ENCODE measurements around the gene RAB40B.

- TF ChIP-seq, protein P1, sequence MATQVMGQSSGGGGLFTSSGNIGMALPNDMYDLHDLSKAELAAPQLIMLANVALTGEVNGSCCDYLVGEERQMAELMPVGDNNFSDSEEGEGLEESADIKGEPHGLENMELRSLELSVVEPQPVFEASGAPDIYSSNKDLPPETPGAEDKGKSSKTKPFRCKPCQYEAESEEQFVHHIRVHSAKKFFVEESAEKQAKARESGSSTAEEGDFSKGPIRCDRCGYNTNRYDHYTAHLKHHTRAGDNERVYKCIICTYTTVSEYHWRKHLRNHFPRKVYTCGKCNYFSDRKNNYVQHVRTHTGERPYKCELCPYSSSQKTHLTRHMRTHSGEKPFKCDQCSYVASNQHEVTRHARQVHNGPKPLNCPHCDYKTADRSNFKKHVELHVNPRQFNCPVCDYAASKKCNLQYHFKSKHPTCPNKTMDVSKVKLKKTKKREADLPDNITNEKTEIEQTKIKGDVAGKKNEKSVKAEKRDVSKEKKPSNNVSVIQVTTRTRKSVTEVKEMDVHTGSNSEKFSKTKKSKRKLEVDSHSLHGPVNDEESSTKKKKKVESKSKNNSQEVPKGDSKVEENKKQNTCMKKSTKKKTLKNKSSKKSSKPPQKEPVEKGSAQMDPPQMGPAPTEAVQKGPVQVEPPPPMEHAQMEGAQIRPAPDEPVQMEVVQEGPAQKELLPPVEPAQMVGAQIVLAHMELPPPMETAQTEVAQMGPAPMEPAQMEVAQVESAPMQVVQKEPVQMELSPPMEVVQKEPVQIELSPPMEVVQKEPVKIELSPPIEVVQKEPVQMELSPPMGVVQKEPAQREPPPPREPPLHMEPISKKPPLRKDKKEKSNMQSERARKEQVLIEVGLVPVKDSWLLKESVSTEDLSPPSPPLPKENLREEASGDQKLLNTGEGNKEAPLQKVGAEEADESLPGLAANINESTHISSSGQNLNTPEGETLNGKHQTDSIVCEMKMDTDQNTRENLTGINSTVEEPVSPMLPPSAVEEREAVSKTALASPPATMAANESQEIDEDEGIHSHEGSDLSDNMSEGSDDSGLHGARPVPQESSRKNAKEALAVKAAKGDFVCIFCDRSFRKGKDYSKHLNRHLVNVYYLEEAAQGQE (IDR thresholded peaks at IDR 0.05) = no peak
- TF ChIP-seq, protein P2, sequence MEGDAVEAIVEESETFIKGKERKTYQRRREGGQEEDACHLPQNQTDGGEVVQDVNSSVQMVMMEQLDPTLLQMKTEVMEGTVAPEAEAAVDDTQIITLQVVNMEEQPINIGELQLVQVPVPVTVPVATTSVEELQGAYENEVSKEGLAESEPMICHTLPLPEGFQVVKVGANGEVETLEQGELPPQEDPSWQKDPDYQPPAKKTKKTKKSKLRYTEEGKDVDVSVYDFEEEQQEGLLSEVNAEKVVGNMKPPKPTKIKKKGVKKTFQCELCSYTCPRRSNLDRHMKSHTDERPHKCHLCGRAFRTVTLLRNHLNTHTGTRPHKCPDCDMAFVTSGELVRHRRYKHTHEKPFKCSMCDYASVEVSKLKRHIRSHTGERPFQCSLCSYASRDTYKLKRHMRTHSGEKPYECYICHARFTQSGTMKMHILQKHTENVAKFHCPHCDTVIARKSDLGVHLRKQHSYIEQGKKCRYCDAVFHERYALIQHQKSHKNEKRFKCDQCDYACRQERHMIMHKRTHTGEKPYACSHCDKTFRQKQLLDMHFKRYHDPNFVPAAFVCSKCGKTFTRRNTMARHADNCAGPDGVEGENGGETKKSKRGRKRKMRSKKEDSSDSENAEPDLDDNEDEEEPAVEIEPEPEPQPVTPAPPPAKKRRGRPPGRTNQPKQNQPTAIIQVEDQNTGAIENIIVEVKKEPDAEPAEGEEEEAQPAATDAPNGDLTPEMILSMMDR (IDR thresholded peaks at IDR 0.05; ENCODE audit: low read depth, low read length, missing input control) = no peak
- TF ChIP-seq SP1 (IDR thresholded peaks at IDR 0.05) (no peak), GABPA (IDR thresholded peaks at IDR 0.05 in 1 of 2, conservative IDR thresholded peaks at IDR 0.05 in 1 of 2) (no peak), FOXA2 (IDR thresholded peaks at IDR 0.05) (no peak), TAF1 (conservative IDR thresholded peaks at IDR 0.05) (no peak)
- TF ChIP-seq, protein P3, sequence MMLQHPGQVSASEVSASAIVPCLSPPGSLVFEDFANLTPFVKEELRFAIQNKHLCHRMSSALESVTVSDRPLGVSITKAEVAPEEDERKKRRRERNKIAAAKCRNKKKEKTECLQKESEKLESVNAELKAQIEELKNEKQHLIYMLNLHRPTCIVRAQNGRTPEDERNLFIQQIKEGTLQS (IDR thresholded peaks at IDR 0.05) = no peak
- TF ChIP-seq, protein P4, sequence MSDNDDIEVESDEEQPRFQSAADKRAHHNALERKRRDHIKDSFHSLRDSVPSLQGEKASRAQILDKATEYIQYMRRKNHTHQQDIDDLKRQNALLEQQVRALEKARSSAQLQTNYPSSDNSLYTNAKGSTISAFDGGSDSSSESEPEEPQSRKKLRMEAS (IDR thresholded peaks at IDR 0.05) = no peak
Observed at GRCh38 chr17:82690786-82691489, 7.6 kb downstream of the RAB40B start.

All from liver (tissue), 3 donors.